CD1c-positive myeloid dendritic cell (primary cell): ENCODE data around the gene KCNK3.

Experiments used
- DNase-seq: peaks from one replicate; pipeline ENCODE4 v3.0.0-alpha.2; 2016; ENCODE audit errors: extremely low spot score

Gene KCNK3

GRCh38 chr2:26712486-26713465, 20.3 kb downstream of the KCNK3 start:
- no peak for DNase-seq

- no peak for DNase-seq
Observed at GRCh38 chr2:26715528-26716270, 23.2 kb downstream of the KCNK3 start.

- DNase-seq: no peak
Observed at GRCh38 chr2:26716340-26716739, 23.8 kb downstream of the KCNK3 start.

- no peak for DNase-seq
Observed at GRCh38 chr2:26716769-26717168, 24.2 kb downstream of the KCNK3 start.

GRCh38 chr2:26717362-26717761, 24.8 kb downstream of the KCNK3 start:
- DNase-seq: no peak

GRCh38 chr2:26718949-26719686, 26.6 kb downstream of the KCNK3 start:
- no peak for DNase-seq

- no peak for DNase-seq
Observed at GRCh38 chr2:26720322-26721114, 28.0 kb downstream of the KCNK3 start.

- DNase-seq: no peak
Observed at GRCh38 chr2:26721115-26722032, 28.9 kb downstream of the KCNK3 start.

- no peak for DNase-seq
Observed at GRCh38 chr2:26722328-26722727, 29.8 kb downstream of the KCNK3 start.

GRCh38 chr2:26722911-26723310, 30.4 kb downstream of the KCNK3 start:
- no peak for DNase-seq

- no peak for DNase-seq
Observed at GRCh38 chr2:26723475-26723874, 31.0 kb downstream of the KCNK3 start.

- DNase-seq: no peak
Observed at GRCh38 chr2:26723991-26724750, 31.6 kb downstream of the KCNK3 start.

- no peak for DNase-seq
Observed at GRCh38 chr2:26724784-26725520, 32.4 kb downstream of the KCNK3 start.

- DNase-seq: no peak
Observed at GRCh38 chr2:26725521-26725820, 32.9 kb downstream of the KCNK3 start.

- no peak for DNase-seq
Observed at GRCh38 chr2:26726228-26726627, 33.7 kb downstream of the KCNK3 start.

GRCh38 chr2:26727641-26728561, 35.4 kb downstream of the KCNK3 start:
- peak; percentile 7 for DNase-seq

- no peak for DNase-seq
Observed at GRCh38 chr2:26729311-26729710, 36.8 kb downstream of the KCNK3 start.
